ENCODE data around the gene SIK2.

The SIK2 gene

DNA sequence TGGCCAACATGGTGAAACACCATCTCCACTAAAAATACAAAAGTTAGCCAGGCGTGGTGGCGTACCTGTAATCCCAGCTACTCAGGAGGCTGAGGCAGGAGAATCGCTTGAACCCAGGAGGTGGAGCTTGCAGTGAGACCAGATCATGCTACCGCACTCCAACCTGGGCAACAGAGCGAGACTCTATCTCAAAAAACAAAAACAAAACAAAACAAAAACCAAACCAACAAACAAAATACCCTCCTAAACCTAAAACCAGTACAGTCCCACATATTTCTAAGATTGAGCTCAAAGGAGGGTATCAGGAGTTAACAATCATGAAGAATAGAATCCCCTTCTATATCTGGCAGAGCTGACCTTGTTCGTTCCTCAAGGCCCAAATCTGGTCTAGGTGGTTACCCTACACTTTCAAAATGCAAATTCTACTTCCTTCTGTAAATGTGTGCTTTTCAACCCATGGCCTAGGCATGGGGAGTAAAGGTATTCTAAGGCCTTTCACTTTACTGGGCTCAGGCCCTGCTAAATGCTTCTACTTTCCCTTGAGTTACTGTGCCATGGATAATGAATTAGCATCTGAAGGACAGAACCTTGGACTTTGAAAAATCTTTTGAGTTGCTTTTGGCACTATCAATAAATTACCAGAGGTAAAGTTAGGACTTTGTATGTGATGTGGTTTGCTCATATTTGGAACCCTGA lies 174.3 kb downstream of the SIK2 start:
- H3K4me1 ChIP-seq (ENCODE audit: control insufficient read depth, insufficient read depth, low read length, poor library complexity, severe bottlenecking), result no peaks in the 10 kb centered on the region
- H3K9me3 ChIP-seq (ENCODE audit: control insufficient read depth, low read length), result no peaks in the 10 kb centered on the region
- no peaks in the 10 kb centered on the region for H3K27me3 ChIP-seq (replicated peaks; ENCODE audit: control insufficient read depth, insufficient read depth, low read length, poor library complexity, severe bottlenecking)
- H3K36me3 ChIP-seq (ENCODE audit: control insufficient read depth, insufficient read depth, low read length), result no peaks in the 10 kb centered on the region
- no peak overlapping the region for H3K27ac ChIP-seq (ENCODE audit: insufficient read depth, low read length, poor library complexity, severe bottlenecking)
- no peak overlapping the region for H3K4me3 ChIP-seq (ENCODE audit: insufficient read depth, low read depth, low read length, poor library complexity, severe bottlenecking)
- DNase-seq, result no peak

DNA sequence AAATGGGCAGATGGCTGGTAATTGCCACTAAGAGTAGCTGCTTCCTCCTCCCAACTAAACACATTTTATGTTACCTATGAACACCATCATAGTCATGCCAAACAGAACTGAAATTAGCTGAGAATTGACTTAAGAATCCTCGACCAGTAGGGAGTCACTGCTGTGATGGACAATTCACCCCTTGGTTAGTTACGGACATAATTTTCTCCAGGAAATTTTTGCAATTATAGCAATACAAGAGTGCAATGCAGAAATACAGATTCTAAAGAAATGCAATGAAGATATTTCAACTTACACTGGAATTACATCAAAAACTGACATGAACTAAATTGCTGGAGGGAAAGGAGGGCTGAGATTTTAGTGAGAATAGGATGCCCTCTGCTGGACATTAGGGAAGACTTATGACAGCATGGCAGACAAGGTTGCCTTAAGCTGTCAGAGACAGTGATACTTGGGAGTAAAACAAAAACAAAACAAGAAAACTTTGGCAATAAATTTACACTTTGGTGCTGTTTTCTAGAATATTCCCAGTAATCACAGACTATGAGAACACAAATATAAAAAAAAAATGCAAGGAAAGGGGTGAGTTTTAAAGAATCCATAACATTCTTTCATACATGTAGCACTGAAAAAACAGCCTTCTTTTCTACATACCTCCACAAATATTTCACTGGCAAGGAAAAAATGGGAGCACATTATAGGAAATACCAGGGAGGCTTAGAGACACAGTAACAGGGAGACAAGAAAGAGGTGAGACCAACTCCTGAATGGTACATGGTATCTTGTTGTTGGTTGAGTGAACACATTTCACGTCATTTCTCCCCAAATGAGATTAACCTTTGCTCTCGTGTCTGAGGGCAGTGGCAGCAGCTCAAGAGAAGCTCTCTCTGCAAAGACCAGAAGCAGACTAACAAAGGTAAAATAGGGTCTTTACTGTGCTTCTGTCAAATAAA lies 175.1 kb downstream of the SIK2 start:
- no peaks in the 10 kb centered on the region for H3K36me3 ChIP-seq (ENCODE audit: control insufficient read depth, insufficient read depth, low read length)
- no peaks in the 10 kb centered on the region for H3K9me3 ChIP-seq (ENCODE audit: control insufficient read depth, low read length)
- DNase-seq, result peak in 1 of 3 donors; percentile 8
- no peak overlapping the region for H3K27ac ChIP-seq (ENCODE audit: insufficient read depth, low read length, poor library complexity, severe bottlenecking)
- no peaks in the 10 kb centered on the region for H3K4me1 ChIP-seq (ENCODE audit: control insufficient read depth, insufficient read depth, low read length, poor library complexity, severe bottlenecking)
- H3K4me3 ChIP-seq (ENCODE audit: insufficient read depth, low read depth, low read length, poor library complexity, severe bottlenecking), result no peak overlapping the region
- H3K27me3 ChIP-seq (replicated peaks; ENCODE audit: control insufficient read depth, insufficient read depth, low read length, poor library complexity, severe bottlenecking), result no peaks in the 10 kb centered on the region

- DNase-seq, result no peak
Measured at GRCh38 chr11:111778047-111778558, 175.9 kb downstream of the SIK2 start.

GRCh38 chr11:111779118-111779517 lies 176.9 kb downstream of the SIK2 start:
- Histone ChIP-seq H3K9me3 (ENCODE audit: control insufficient read depth, low read length) (no peaks in the 10 kb centered on the region), H3K27ac (ENCODE audit: insufficient read depth, low read length, poor library complexity, severe bottlenecking) (no peak overlapping the region), H3K4me1 (ENCODE audit: control insufficient read depth, insufficient read depth, low read length, poor library complexity, severe bottlenecking) (no peaks in the 10 kb centered on the region), H3K27me3 (replicated peaks; ENCODE audit: control insufficient read depth, insufficient read depth, low read length, poor library complexity, severe bottlenecking) (no peaks in the 10 kb centered on the region), H3K4me3 (ENCODE audit: insufficient read depth, low read depth, low read length, poor library complexity, severe bottlenecking) (no peak overlapping the region), H3K36me3 (ENCODE audit: control insufficient read depth, insufficient read depth, low read length) (no peaks in the 10 kb centered on the region)
- no peak for DNase-seq

More at GRCh38 chr11:111778047-111778558, 175.9 kb downstream of the SIK2 start:
- Histone ChIP-seq H3K27me3 (replicated peaks; ENCODE audit: control insufficient read depth, insufficient read depth, low read length, poor library complexity, severe bottlenecking) (no peaks in the 10 kb centered on the region), H3K4me1 (ENCODE audit: control insufficient read depth, insufficient read depth, low read length, poor library complexity, severe bottlenecking) (no peaks in the 10 kb centered on the region), H3K27ac (ENCODE audit: insufficient read depth, low read length, poor library complexity, severe bottlenecking) (no peak overlapping the region), H3K9me3 (ENCODE audit: control insufficient read depth, low read length) (no peaks in the 10 kb centered on the region), H3K4me3 (ENCODE audit: insufficient read depth, low read depth, low read length, poor library complexity, severe bottlenecking) (no peak overlapping the region), H3K36me3 (ENCODE audit: control insufficient read depth, insufficient read depth, low read length) (no peaks in the 10 kb centered on the region)
